IPS DF 4.7 (cell line): Measurements from ENCODE around the gene RNF145.

ENCODE experiments used
- DNase-seq: peaks from one replicate; pipeline ENCODE4 v3.0.0-alpha.2; 2013; ENCODE audit warnings: low spot score; ENCODE audit errors: extremely low read depth

The RNF145 gene

DNA sequence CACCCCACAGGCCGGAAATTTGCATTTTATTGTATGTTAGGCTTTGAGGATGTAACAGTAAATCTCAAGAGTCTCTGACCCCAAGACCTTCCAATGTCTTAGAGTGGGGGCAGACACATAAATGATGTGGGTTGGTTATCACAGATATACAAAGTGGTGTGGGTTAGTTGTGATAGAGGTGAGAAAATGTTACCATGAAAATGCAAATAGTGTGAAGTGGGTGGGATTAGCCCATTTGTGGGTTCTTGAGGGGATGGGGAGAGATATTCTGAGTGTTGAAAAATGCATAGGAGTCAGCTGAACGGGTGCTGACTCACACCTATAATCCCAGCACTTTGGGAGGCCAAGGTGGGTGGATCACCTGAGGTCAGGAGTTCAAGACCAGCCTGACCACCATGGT lies 7.9 kb upstream of the RNF145 start:
- no peak for DNase-seq

- no peak for DNase-seq
Measured at GRCh38 chr5:159216454-159216853, 7.1 kb upstream of the RNF145 start.

GRCh38 chr5:159215886-159216285 lies 6.5 kb upstream of the RNF145 start:
- no peak for DNase-seq

GRCh38 chr5:159214486-159215271 lies 5.3 kb upstream of the RNF145 start:
- no peak for DNase-seq

GRCh38 chr5:159212657-159213462 lies 3.5 kb upstream of the RNF145 start:
- no peak for DNase-seq

GRCh38 chr5:159211729-159212174 lies 2.4 kb upstream of the RNF145 start:
- DNase-seq: no peak

GRCh38 chr5:159210846-159211245 lies 1.5 kb upstream of the RNF145 start:
- no peak for DNase-seq

GRCh38 chr5:159210210-159210661 lies 883 bp upstream of the RNF145 start:
- DNase-seq: no peak

GRCh38 chr5:159208514-159209437 lies 577 bp downstream of the RNF145 start:
- no peak for DNase-seq

- no peak for DNase-seq
Measured at GRCh38 chr5:159207686-159208513, 1.5 kb downstream of the RNF145 start.

GRCh38 chr5:159207222-159207685 lies 2.1 kb downstream of the RNF145 start:
- DNase-seq: no peak

DNA sequence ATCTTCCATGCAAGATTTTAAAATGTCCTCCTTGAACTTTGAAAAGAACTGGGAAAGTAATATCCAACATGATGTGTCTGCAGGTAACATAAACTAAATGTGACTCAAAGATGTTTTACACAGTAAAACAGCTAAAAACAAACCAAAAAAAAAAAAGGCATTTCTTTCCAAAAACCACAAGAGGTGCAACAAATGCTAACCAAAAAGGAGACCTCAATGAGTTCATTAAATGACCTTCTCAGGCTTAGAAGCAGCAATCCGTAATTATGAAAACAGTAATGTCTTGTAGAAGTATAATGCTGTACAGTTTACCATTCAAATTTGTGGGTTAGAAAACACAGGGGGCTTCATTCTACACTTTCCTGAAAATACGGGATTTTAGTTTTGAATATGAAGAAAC lies 2.5 kb downstream of the RNF145 start:
- no peak for DNase-seq

- DNase-seq: no peak
Measured at GRCh38 chr5:159206368-159206767, 3.0 kb downstream of the RNF145 start.

GRCh38 chr5:159203351-159203750 lies 6.0 kb downstream of the RNF145 start:
- DNase-seq: no peak

DNA sequence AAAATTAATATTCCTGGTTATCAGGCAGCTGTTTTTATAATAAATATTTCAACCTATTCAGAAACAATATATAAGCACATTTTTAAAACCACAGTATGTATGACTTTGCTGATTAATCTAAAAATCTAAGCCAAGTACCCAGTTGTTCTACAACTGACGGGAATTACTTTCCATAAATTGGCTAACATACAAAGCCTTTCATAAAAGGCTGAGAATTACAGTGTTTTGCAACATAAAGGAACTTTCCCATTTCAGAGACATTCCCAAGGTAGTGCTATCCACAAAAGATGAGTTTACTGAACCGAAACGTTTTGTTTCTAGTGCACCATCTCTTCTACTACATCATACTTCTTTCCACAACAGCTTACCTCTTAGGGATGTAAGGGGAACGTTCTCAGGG lies 7.2 kb downstream of the RNF145 start:
- DNase-seq: no peak

DNA sequence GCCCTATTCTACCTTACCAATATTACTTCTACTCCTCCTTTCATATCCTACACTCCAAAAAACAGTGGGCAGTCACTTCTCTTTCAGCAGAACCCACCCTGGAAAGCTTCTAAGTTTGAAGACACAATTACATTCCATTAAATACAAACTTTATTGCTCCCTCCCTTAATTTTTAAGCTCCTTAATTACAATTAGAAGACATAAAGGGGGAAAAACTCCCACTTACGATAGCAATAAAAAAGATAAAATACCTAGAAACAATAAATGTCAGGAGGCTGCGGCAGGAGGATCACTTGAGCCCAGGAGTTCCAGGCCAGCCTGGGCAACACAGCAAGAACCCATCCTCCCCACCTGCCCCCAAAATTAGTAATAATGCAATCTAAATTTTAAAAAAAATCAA lies 9.6 kb downstream of the RNF145 start:
- no peak for DNase-seq

DNA sequence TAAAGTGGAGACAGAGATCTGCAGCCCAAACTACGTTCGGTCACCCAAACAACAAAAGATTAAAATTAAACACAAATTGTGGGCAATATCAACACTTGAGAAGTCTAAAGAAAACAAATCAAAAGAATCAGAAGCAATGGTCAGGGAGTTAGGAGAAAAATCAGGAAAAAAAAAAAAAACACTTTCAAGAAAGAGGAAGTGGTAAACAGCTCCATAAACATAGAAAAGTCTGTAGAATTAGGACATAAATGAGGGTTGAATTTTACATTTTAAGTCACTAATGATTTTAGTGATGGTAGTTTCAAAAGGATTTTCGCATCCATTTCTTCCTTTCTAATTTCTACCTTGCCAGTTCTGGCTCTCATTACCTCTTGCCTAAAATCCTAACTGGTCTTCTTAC lies 10.1 kb downstream of the RNF145 start:
- no peak for DNase-seq

GRCh38 chr5:159198063-159199036 lies 11.0 kb downstream of the RNF145 start:
- no peak for DNase-seq

- DNase-seq: no peak
Measured at GRCh38 chr5:159195775-159196174, 13.6 kb downstream of the RNF145 start.
